GM10248 (cell line): ENCODE measurements around the gene UXT.
"Not testable (repeated sequence)": the region's sequence is repeated elsewhere in the genome, so short reads cannot be mapped to it uniquely, and the experiment has no call there.

Source experiments
- CTCF ChIA-PET: fragments of 300-600 bp; sonication (Branson Sonifier 250); formaldehyde crosslinking; extraction: SDS; loops from one replicate; lab custom pipeline; 2021; ENCODE audit warnings: antibody characterized with exemption; lab: Yijun Ruan, JAX
- POLR2A ChIA-PET: fragments of 350-650 bp; sonication (Branson Sonifier 250); formaldehyde crosslinking; extraction: SDS; loops from one replicate; lab custom pipeline; 2020; ENCODE audit warnings: antibody characterized with exemption; lab: Yijun Ruan, JAX
- DNase-seq: peaks from one replicate; pipeline ENCODE4 v3.0.0; 2012; ENCODE audit errors: extremely low spot score
- TF ChIP-seq, protein P1 (sequence below): IDR thresholded peaks from 2 replicates; pipeline ENCODE4 v1.5.1; 2012; ENCODE audit warnings: mild to moderate bottlenecking, low read depth; ENCODE audit errors: extremely low read depth, missing control alignments, control extremely low read depth

UXT gene

GRCh38 chrX:47611489-47611888 lies 47.5 kb downstream of the UXT start:
- ChIA-PET POLR2A (no interaction called here), CTCF (no interaction called here)
- TF ChIP-seq, protein P1, sequence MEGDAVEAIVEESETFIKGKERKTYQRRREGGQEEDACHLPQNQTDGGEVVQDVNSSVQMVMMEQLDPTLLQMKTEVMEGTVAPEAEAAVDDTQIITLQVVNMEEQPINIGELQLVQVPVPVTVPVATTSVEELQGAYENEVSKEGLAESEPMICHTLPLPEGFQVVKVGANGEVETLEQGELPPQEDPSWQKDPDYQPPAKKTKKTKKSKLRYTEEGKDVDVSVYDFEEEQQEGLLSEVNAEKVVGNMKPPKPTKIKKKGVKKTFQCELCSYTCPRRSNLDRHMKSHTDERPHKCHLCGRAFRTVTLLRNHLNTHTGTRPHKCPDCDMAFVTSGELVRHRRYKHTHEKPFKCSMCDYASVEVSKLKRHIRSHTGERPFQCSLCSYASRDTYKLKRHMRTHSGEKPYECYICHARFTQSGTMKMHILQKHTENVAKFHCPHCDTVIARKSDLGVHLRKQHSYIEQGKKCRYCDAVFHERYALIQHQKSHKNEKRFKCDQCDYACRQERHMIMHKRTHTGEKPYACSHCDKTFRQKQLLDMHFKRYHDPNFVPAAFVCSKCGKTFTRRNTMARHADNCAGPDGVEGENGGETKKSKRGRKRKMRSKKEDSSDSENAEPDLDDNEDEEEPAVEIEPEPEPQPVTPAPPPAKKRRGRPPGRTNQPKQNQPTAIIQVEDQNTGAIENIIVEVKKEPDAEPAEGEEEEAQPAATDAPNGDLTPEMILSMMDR: no peak
- no peak for DNase-seq

- no peak for DNase-seq
- ChIA-PET POLR2A (no interaction called here), CTCF (no interaction called here)
- TF ChIP-seq, protein P1: no peak
These were observed 48.5 kb downstream of the UXT start for GRCh38 chrX:47610511-47610910.

GRCh38 chrX:47608130-47608810 lies 50.7 kb downstream of the UXT start:
- DNase-seq: no peak
- ChIA-PET CTCF (no interaction called here), POLR2A (no interaction called here)
- TF ChIP-seq, protein P1: no peak

DNA sequence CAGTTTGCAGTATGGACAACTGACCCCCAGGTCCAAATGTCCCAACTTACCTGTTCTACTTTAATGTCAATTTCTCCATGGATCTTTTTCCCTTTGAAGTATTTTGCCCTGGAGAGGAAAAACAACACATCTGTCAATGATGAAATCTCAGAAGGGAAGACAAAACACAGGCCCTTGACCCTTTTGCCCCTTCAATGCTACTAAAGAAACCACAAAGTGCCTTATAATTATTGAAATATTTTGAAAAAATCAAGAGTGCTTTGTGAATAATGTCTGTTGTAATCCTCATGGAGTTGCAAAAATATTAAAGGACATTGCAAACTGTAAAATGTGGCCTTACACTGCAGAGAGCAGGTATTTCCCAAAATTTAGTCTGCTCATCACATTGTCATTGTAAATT lies 51.9 kb downstream of the UXT start:
- ChIA-PET CTCF (no interaction called here), POLR2A (no interaction called here)
- TF ChIP-seq, protein P1: no peak
- no peak for DNase-seq

DNA sequence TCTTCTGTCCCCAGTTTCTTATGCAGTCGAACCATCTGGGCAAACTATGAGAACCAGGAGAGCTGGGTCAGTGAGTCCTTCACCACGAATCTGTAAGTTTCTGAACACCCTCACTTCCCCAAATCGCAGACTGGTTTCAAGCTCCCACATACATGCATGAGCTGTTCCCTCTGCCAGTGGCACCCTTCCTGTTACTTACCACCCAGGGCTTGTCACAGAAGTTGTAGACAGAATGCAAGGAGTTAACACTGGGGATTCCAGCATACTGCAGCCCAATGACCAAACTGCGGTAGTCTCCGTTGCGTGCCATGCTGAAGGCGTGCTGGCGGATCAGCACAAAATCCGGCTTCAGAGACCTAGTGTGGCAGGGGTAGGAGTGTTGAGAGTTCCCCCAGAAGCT lies 54.0 kb downstream of the UXT start:
- ChIA-PET CTCF (no interaction called here), POLR2A (no interaction called here)
- TF ChIP-seq, protein P1: no peak
- no peak for DNase-seq

- DNase-seq, CTCF ChIA-PET, POLR2A ChIA-PET: not testable (repeated sequence)
These were observed 55.9 kb downstream of the UXT start for GRCh38 chrX:47603125-47603524.
